PC-9 (cell line): Measurements from ENCODE around the gene AZGP1.
"Not testable (repeated sequence)": the region's sequence is repeated elsewhere in the genome, so short reads cannot be mapped to it uniquely, and the experiment has no call there.

Experiments
- CTCF ChIP-seq: fragments of 200-600 bp; sonication (generic); conservative IDR thresholded peaks from 2 replicates; pipeline ENCODE4 v1.6.1; 2017; ENCODE audit warnings: mixed run types, antibody characterized with exemption, mild to moderate bottlenecking, moderate library complexity
- EZH2 ChIP-seq: fragments of 200-600 bp; sonication (generic); IDR thresholded peaks from 2 replicates; pipeline ENCODE4 v1.8.0; 2017; ENCODE audit warnings: antibody characterized with exemption, low read depth

- TF ChIP-seq CTCF, EZH2: not testable (repeated sequence)
These were observed 21.2 kb downstream of the AZGP1 start for GRCh38 chr7:99954643-99955042.
